Fibroblast of lung (primary cell): Measurements from ENCODE around the gene IFT52. TPM values are rescaled to one million over a fixed set of nuclear protein-coding genes. Genes with fewer than 3 reads are reported as not detected.

Experiments used
- DNase-seq, 2 donors: peaks; one replicate each; pipeline versions ENCODE4 v3.0.0 to v3.0.0-alpha.2; 2010; ENCODE audit warnings: low read depth in 2 of 2
- H2AFZ ChIP-seq: 2 replicates; pipeline ENCODE4 v1.5.1; 2012; ENCODE audit warnings: low read length, control low read depth, inconsistent platforms
- H3K27ac ChIP-seq: 2 replicates; pipeline ENCODE4 v1.5.1; 2011; ENCODE audit warnings: low read length, control low read depth; ENCODE audit not compliant: insufficient read depth
- H3K27me3 ChIP-seq: 2 replicates; pipeline ENCODE4 v1.5.1; 2011; ENCODE audit warnings: mild to moderate bottlenecking, low read length; ENCODE audit not compliant: control insufficient read depth, insufficient read depth
- H3K36me3 ChIP-seq: 2 replicates; pipeline ENCODE4 v1.5.1; 2011; ENCODE audit warnings: low read length; ENCODE audit not compliant: control insufficient read depth, insufficient read depth
- H3K4me1 ChIP-seq: 2 replicates; pipeline ENCODE4 v1.5.1; 2011; ENCODE audit warnings: low read length; ENCODE audit not compliant: control insufficient read depth, insufficient read depth; ENCODE audit errors: extremely low read depth
- H3K4me2 ChIP-seq: 2 replicates; pipeline ENCODE4 v1.5.1; 2011; ENCODE audit warnings: low read length, control low read depth; ENCODE audit not compliant: insufficient read depth; ENCODE audit errors: extremely low read depth
- H3K4me3 ChIP-seq, 4 experiments: fragments of 200-600 bp in 1 of 4; sonication (generic) in 1 of 4; replicated peaks in 1 of 4; 2 replicates each; pipeline ENCODE4 v1.5.1; 2011 to 2016; ENCODE audit warnings: low read length in 4 of 4, low read depth in 3 of 4, mild to moderate bottlenecking in 3 of 4, control low read depth in 2 of 4, inconsistent platforms in 1 of 4, mixed read lengths in 1 of 4; ENCODE audit not compliant: insufficient read depth in 1 of 4; ENCODE audit errors: control extremely low read depth in 1 of 4
- H3K79me2 ChIP-seq: 2 replicates; pipeline ENCODE4 v1.5.1; 2012; ENCODE audit warnings: mild to moderate bottlenecking, low read length, inconsistent platforms; ENCODE audit not compliant: control insufficient read depth, insufficient read depth
- H3K9ac ChIP-seq: 2 replicates; pipeline ENCODE4 v1.5.1; 2011; ENCODE audit warnings: mild to moderate bottlenecking, low read length, control low read depth; ENCODE audit not compliant: insufficient read depth
- H3K9me3 ChIP-seq: 2 replicates; pipeline ENCODE4 v1.5.1; 2012; ENCODE audit warnings: low read depth, low read length; ENCODE audit not compliant: control insufficient read depth, insufficient read depth
- H4K20me1 ChIP-seq: 2 replicates; pipeline ENCODE4 v1.5.1; 2011; ENCODE audit warnings: low read length; ENCODE audit not compliant: control insufficient read depth, insufficient read depth; ENCODE audit errors: extremely low read depth
- CTCF ChIP-seq, 2 donors: IDR thresholded peaks in 1 of 2; conservative IDR thresholded peaks in 1 of 2; 1 replicate in 1 of 2; 2 replicates in 1 of 2; pipeline ENCODE4 v1.5.1; 2011 to 2012; ENCODE audit warnings: low read length in 2 of 2, control low read depth in 1 of 2, inconsistent platforms in 1 of 2, low read depth in 1 of 2, mild to moderate bottlenecking in 1 of 2
- EZH2 ChIP-seq: IDR thresholded peaks from 2 replicates; pipeline ENCODE4 v1.5.1; 2012; ENCODE audit warnings: low read length, control low read depth, mild to moderate bottlenecking; ENCODE audit errors: missing control alignments
- polyA plus RNA-seq, 2 donors: library from polyadenylated mRNA; depleted of rRNA in 1 of 2; stranded (reverse) in 1 of 2; unstranded in 1 of 2; fragments of >200 nt; gene quantifications; 2 replicates each; pipeline ENCODE4 v1.2.1, GENCODE V29; 2011 to 2012; ENCODE audit warnings: missing spikeins in 1 of 2
- total RNA-seq: library from RNA; depleted of rRNA; stranded (reverse); fragments of >200 nt; gene quantifications from 2 replicates; pipeline ENCODE4 v1.2.1, GENCODE V29; 2014

Gene IFT52
- total and polyA plus RNA-seq, 2 donors (not counting 1 experiment from before 2014, with no cell fraction given), result 38.8 to 41.9 TPM

DNA sequence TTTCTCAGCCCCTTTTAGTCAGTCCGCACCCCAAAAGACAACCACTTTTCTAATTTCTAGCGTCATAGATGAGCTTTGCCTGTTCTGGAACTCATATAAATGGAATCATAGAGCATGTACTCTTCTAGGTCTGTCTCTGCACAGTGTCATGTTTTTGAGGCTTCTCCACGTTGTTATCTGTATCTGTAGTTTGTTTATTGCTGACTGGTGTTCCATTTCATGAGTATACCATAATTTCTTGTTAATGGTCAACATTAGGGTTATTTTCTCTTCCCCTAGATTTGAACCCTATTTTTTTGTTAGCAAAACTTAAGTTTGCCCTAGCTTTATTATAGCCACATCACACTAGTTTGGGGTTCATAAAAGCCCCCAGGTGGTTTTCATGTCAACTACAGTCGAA is 48.1 kb upstream of the IFT52 start:
- no peaks in the 10 kb centered on the region for H3K27me3 ChIP-seq
- H3K9ac ChIP-seq, result no peak overlapping the region
- H3K36me3 ChIP-seq, result no peaks in the 10 kb centered on the region
- H3K4me2 ChIP-seq, result no peak overlapping the region
- no peak for DNase-seq
- H2AFZ ChIP-seq, result no peak overlapping the region
- no peaks in the 10 kb centered on the region for H3K9me3 ChIP-seq
- no peaks in the 10 kb centered on the region for H3K79me2 ChIP-seq
- TF ChIP-seq EZH2 (no peak), CTCF (conservative IDR thresholded peaks at IDR 0.05 in 1 of 2, IDR thresholded peaks at IDR 0.05 in 1 of 2; ENCODE audit: low read depth in 1 of 2, low read length in 2 of 2) (no peak)
- no peak overlapping the region for H3K27ac ChIP-seq
- no peak overlapping the region for H3K4me3 ChIP-seq
- no peaks in the 10 kb centered on the region for H3K4me1 ChIP-seq
- no peaks in the 10 kb centered on the region for H4K20me1 ChIP-seq

DNA sequence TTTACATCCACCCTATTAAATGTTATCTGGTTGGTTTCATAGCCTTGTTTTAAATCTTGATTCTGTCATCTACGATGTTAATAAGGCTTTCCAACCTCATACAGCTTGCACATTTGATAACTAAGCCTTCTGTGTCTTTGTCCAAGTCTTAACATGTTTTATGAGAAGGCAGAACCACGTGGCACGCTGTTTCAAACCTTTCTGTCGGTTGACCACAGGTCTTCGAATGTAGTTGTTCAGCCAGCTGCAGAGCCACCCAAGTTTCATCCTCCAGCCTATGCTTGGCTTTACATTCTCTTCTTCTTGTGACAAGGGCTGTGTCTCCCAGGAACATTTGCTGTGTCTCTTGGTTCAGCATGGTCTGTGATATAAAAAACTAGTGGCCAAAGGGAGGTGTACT is 47.6 kb upstream of the IFT52 start:
- DNase-seq, result no peak

DNA sequence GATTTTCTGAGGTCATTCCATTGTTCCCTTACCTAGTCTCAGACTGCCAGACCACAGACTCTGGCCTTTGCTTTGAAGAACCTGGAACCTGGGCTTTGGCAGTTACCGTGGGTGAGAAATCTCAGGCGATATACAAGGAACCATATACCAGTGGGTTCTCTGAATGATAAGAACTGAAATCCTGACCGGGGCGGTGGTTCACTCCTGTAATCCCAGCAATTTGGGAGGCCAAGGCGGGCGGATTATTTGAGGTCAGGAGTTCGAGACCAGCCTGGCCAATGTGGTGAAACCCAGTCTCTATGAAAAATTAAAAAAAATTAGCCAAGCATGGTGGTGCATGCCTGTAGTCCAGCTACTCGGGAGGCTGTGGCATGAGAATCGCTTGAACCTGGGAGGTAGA is 46.2 kb upstream of the IFT52 start:
- H3K4me3 ChIP-seq, result no peak overlapping the region
- H3K79me2 ChIP-seq, result no peaks in the 10 kb centered on the region
- no peaks in the 10 kb centered on the region for H3K36me3 ChIP-seq
- H3K4me1 ChIP-seq, result no peaks in the 10 kb centered on the region
- no peak overlapping the region for H3K9ac ChIP-seq
- no peak overlapping the region for H3K4me2 ChIP-seq
- no peak overlapping the region for H3K27ac ChIP-seq
- TF ChIP-seq EZH2, result no peak
- TF ChIP-seq CTCF (conservative IDR thresholded peaks at IDR 0.05 in 1 of 2, IDR thresholded peaks at IDR 0.05 in 1 of 2; ENCODE audit: low read depth in 1 of 2, low read length in 2 of 2), result no peak
- no peak for DNase-seq
- H3K9me3 ChIP-seq, result no peaks in the 10 kb centered on the region
- H2AFZ ChIP-seq, result no peak overlapping the region
- no peaks in the 10 kb centered on the region for H3K27me3 ChIP-seq
- no peaks in the 10 kb centered on the region for H4K20me1 ChIP-seq

More for the DNA sequence above, 47.6 kb upstream of the IFT52 start:
- Histone ChIP-seq H3K9ac (no peak overlapping the region), H3K4me3 (no peak overlapping the region), H3K9me3 (no peaks in the 10 kb centered on the region), H3K36me3 (no peaks in the 10 kb centered on the region), H3K4me1 (no peaks in the 10 kb centered on the region), H4K20me1 (no peaks in the 10 kb centered on the region), H3K27ac (no peak overlapping the region), H3K4me2 (no peak overlapping the region), H3K79me2 (no peaks in the 10 kb centered on the region), H3K27me3 (no peaks in the 10 kb centered on the region), H2AFZ (no peak overlapping the region)
- TF ChIP-seq EZH2, result no peak
- TF ChIP-seq CTCF (conservative IDR thresholded peaks at IDR 0.05 in 1 of 2, IDR thresholded peaks at IDR 0.05 in 1 of 2; ENCODE audit: low read depth in 1 of 2, low read length in 2 of 2), result no peak
